Hematopoietic multipotent progenitor cell treated with erythropoietin and hydrocortisone succinate and interleukin-3 and kit ligand, for 17 days (in vitro differentiated cells): ENCODE data around the gene CHST11.
A peak's percentile ranks its signal among the peaks of the same experiment; 100 is the strongest.

Experiments
- DNase-seq: peaks from one replicate; pipeline ENCODE4 v3.0.0-alpha.2; 2015; ENCODE audit warnings: low spot score

CHST11 gene

GRCh38 chr12:104434129-104434528 is 22.6 kb upstream of the CHST11 start:
- no peak for DNase-seq

GRCh38 chr12:104435175-104435574 is 21.6 kb upstream of the CHST11 start:
- no peak for DNase-seq

GRCh38 chr12:104435765-104436164 is 21.0 kb upstream of the CHST11 start:
- no peak for DNase-seq

- no peak for DNase-seq
These were observed 20.0 kb upstream of the CHST11 start for GRCh38 chr12:104436790-104437189.

- no peak for DNase-seq
These were observed 18.6 kb upstream of the CHST11 start for GRCh38 chr12:104438134-104438533.

- no peak for DNase-seq
These were observed 17.6 kb upstream of the CHST11 start for GRCh38 chr12:104439137-104439536.

- DNase-seq, result no peak
These were observed 13.7 kb upstream of the CHST11 start for GRCh38 chr12:104443008-104443407.

- no peak for DNase-seq
These were observed 9.9 kb upstream of the CHST11 start for GRCh38 chr12:104446646-104447421.

GRCh38 chr12:104448031-104448430 is 8.7 kb upstream of the CHST11 start:
- no peak for DNase-seq

GRCh38 chr12:104448451-104448850 is 8.3 kb upstream of the CHST11 start:
- DNase-seq, result no peak

- DNase-seq, result no peak
These were observed 6.0 kb upstream of the CHST11 start for GRCh38 chr12:104450700-104451099.

GRCh38 chr12:104452087-104452486 is 4.7 kb upstream of the CHST11 start:
- DNase-seq, result no peak

- DNase-seq, result no peak
These were observed 3.6 kb upstream of the CHST11 start for GRCh38 chr12:104453133-104453532.

GRCh38 chr12:104454997-104455396 is 1.8 kb upstream of the CHST11 start:
- DNase-seq, result no peak

GRCh38 chr12:104455578-104456416 is 951 bp upstream of the CHST11 start:
- no peak for DNase-seq

GRCh38 chr12:104456950-104457745 is 400 bp downstream of the CHST11 start:
- peak; percentile 82 for DNase-seq

GRCh38 chr12:104457746-104458693 is 1.3 kb downstream of the CHST11 start:
- peak; percentile 45 for DNase-seq

- peak; percentile 61 for DNase-seq
These were observed 2.1 kb downstream of the CHST11 start for GRCh38 chr12:104458694-104459367.

- no peak for DNase-seq
These were observed 2.7 kb downstream of the CHST11 start for GRCh38 chr12:104459368-104459909.

GRCh38 chr12:104460041-104460719 is 3.4 kb downstream of the CHST11 start:
- no peak for DNase-seq
